Caco-2 (cell line): ENCODE measurements around the gene ATIC. TPM values are rescaled to one million over a fixed set of nuclear protein-coding genes. Genes with fewer than 3 reads are reported as not detected.

ENCODE experiments used
- BruUV-seq: library from RNA; stranded (reverse); fragments of 400-500 nt; replicated peaks from 2 replicates; lab custom pipeline; 2021; lab: Mats Ljungman, UMichigan
- CTCF ChIA-PET: fragments of 300-600 bp; sonication (Branson Sonifier 250); formaldehyde crosslinking; loops from one replicate; lab custom pipeline; 2022; ENCODE audit warnings: antibody characterized with exemption; lab: Charles Lee
- POLR2A ChIA-PET: fragments of 300-600 bp; sonication (Branson Sonifier 250); formaldehyde crosslinking; loops from one replicate; lab custom pipeline; 2022; ENCODE audit warnings: antibody characterized with exemption; lab: Charles Lee
- DNase-seq, 2 experiments: peaks; one replicate each; pipeline versions ENCODE4 v3.0.0 to v3.0.0-alpha.2; 2020 to 2022
- H3K27me3 ChIP-seq: replicated peaks from 2 replicates; pipeline ENCODE4 v1.6.0; 2011; ENCODE audit warnings: low read length; ENCODE audit not compliant: control insufficient read depth, insufficient read depth
- H3K36me3 ChIP-seq: 2 replicates; pipeline ENCODE4 v1.5.1; 2011; ENCODE audit warnings: low read length; ENCODE audit not compliant: control insufficient read depth, insufficient read depth
- H3K4me1 ChIP-seq: fragments of 250-450 bp; sonication (Bioruptor Pico); 2 replicates; pipeline ENCODE4 v1.5.1; 2020; ENCODE audit warnings: mild to moderate bottlenecking
- H3K4me3 ChIP-seq: 2 replicates; pipeline ENCODE4 v1.5.1; 2011; ENCODE audit warnings: low read depth, mild to moderate bottlenecking, control low read depth, low read length
- H3K9me3 ChIP-seq: fragments of 250-450 bp; sonication (Bioruptor Pico); 2 replicates; pipeline ENCODE4 v1.5.1; 2020; ENCODE audit warnings: mild to moderate bottlenecking, moderate library complexity
- H3K27ac Mint-ChIP-seq: one replicate; pipeline ENCODE4 v1.8.0; 2022; ENCODE audit warnings: mixed read lengths; ENCODE audit not compliant: unreplicated experiment
- H3K27me3 Mint-ChIP-seq: one replicate; pipeline ENCODE4 v1.8.0; 2022; ENCODE audit warnings: mixed read lengths; ENCODE audit not compliant: insufficient read depth, unreplicated experiment
- H3K36me3 Mint-ChIP-seq: one replicate; pipeline ENCODE4 v1.8.0; 2022; ENCODE audit warnings: mild to moderate bottlenecking, mixed read lengths; ENCODE audit not compliant: insufficient read depth, unreplicated experiment
- H3K4me1 Mint-ChIP-seq: one replicate; pipeline ENCODE4 v1.8.0; 2022; ENCODE audit warnings: low read depth, mixed read lengths; ENCODE audit not compliant: unreplicated experiment
- H3K4me3 Mint-ChIP-seq: one replicate; pipeline ENCODE4 v1.8.0; 2022; ENCODE audit warnings: mild to moderate bottlenecking, moderate library complexity, mixed read lengths; ENCODE audit not compliant: unreplicated experiment
- H3K9me3 Mint-ChIP-seq: one replicate; pipeline ENCODE4 v1.8.0; 2022; ENCODE audit warnings: mixed read lengths; ENCODE audit not compliant: unreplicated experiment
- intact Hi-C: fragments of 100-400 bp; cut with micrococcal nuclease; formaldehyde crosslinking; loops from one replicate; pipeline ENCODE4 v1.10.0; 2022; ENCODE audit not compliant: unreplicated experiment
- total RNA-seq: library from RNA; stranded (reverse); gene quantifications from 2 replicates; pipeline ENCODE4 v1.2.3, GENCODE V29; 2022
- TF ChIP-seq, protein P1 (sequence below), 2 experiments: fragments of 200-600 bp in 1 of 2; IDR thresholded peaks; 1 replicate in 1 of 2; 2 replicates in 1 of 2; pipeline versions ENCODE4 v1.5.1 to v1.8.0; 2011 to 2022; ENCODE audit warnings: antibody characterized with exemption in 1 of 2, control low read depth in 1 of 2, inconsistent platforms in 1 of 2, low read depth in 1 of 2, low read length in 1 of 2, mild to moderate bottlenecking in 1 of 2, moderate library complexity in 1 of 2; ENCODE audit not compliant: insufficient read depth in 1 of 2, severe bottlenecking in 1 of 2, unreplicated experiment in 1 of 2

Gene ATIC
- total RNA-seq, 1 experiment from 2014 or later = 318 TPM

DNA sequence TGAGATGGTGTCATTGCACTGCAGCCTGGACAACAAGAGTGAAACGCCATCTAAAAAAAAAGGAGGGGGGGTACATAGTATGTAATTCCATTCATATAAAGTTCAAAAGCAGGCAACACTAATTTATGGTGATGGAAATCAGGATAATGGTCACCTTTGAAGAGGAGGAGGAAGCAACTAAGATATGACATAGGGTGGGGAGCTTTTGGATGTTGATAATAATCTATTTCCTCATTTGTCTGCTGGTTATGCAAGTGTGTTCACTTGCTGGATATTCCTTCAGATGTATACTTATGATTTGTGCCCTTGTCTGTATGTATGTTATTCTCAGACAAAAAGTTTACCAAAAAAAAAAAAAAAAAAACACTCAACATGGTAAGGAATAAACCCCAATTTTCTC is 28.6 kb upstream of the ATIC start:
- Histone ChIP-seq H3K4me1 (no peaks in the 10 kb centered on the region), H3K9me3 (no peaks in the 10 kb centered on the region), H3K27me3 (no peaks in the 10 kb centered on the region), H3K4me3 (no peak overlapping the region), H3K36me3 (no peaks in the 10 kb centered on the region)
- Mint-ChIP-seq H3K36me3 (no peaks in the 10 kb centered on the region), H3K9me3 (no peaks in the 10 kb centered on the region), H3K4me3 (no peak overlapping the region), H3K27ac (no peak overlapping the region), H3K4me1 (no peaks in the 10 kb centered on the region), H3K27me3 (no peaks in the 10 kb centered on the region)
- no TSS peak for BruUV-seq
- POLR2A ChIA-PET = no interaction called here
- intact Hi-C loops = no loop called here
- DNase-seq = no peak
- CTCF ChIA-PET = no interaction called here
- TF ChIP-seq, protein P1, sequence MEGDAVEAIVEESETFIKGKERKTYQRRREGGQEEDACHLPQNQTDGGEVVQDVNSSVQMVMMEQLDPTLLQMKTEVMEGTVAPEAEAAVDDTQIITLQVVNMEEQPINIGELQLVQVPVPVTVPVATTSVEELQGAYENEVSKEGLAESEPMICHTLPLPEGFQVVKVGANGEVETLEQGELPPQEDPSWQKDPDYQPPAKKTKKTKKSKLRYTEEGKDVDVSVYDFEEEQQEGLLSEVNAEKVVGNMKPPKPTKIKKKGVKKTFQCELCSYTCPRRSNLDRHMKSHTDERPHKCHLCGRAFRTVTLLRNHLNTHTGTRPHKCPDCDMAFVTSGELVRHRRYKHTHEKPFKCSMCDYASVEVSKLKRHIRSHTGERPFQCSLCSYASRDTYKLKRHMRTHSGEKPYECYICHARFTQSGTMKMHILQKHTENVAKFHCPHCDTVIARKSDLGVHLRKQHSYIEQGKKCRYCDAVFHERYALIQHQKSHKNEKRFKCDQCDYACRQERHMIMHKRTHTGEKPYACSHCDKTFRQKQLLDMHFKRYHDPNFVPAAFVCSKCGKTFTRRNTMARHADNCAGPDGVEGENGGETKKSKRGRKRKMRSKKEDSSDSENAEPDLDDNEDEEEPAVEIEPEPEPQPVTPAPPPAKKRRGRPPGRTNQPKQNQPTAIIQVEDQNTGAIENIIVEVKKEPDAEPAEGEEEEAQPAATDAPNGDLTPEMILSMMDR (IDR thresholded peaks at IDR 0.05; ENCODE audit: insufficient read depth in 1 of 2, low read depth in 1 of 2, low read length in 1 of 2, severe bottlenecking in 1 of 2, unreplicated experiment in 1 of 2) = no peak

DNA sequence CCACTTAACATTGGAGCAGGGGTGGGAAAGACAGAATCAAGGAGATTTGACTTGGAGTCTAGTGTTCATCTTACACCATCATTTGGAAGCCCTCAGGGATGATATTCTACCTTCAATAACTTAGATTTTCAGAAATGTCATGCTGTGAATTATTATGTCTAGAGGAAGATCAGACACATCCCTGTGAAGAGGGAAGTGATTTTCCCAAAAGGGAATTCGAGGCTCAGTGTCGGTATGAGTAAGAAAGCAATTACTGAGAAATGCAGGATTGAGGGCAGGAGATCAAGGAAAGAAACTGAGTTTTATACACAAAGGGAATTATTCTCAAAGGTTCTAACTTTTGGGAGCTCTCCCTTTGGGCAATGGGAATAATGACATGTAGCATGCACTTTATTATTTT is 25.6 kb upstream of the ATIC start:
- no peak overlapping the region for H3K27ac Mint-ChIP-seq
- no peaks in the 10 kb centered on the region for H3K4me1 Mint-ChIP-seq
- Histone ChIP-seq H3K36me3 (no peaks in the 10 kb centered on the region), H3K4me1 (no peaks in the 10 kb centered on the region), H3K9me3 (no peaks in the 10 kb centered on the region), H3K4me3 (no peak overlapping the region), H3K27me3 (no peaks in the 10 kb centered on the region)
- BruUV-seq = no TSS peak
- intact Hi-C loops = no loop called here
- ChIA-PET CTCF (no interaction called here), POLR2A (no interaction called here)
- H3K27me3 Mint-ChIP-seq = no peaks in the 10 kb centered on the region
- no peak for DNase-seq
- H3K36me3 Mint-ChIP-seq = no peaks in the 10 kb centered on the region
- no peaks in the 10 kb centered on the region for H3K9me3 Mint-ChIP-seq
- H3K4me3 Mint-ChIP-seq = no peak overlapping the region
- TF ChIP-seq, protein P1 (IDR thresholded peaks at IDR 0.05; ENCODE audit: insufficient read depth in 1 of 2, low read depth in 1 of 2, low read length in 1 of 2, severe bottlenecking in 1 of 2, unreplicated experiment in 1 of 2) = no peak

DNA sequence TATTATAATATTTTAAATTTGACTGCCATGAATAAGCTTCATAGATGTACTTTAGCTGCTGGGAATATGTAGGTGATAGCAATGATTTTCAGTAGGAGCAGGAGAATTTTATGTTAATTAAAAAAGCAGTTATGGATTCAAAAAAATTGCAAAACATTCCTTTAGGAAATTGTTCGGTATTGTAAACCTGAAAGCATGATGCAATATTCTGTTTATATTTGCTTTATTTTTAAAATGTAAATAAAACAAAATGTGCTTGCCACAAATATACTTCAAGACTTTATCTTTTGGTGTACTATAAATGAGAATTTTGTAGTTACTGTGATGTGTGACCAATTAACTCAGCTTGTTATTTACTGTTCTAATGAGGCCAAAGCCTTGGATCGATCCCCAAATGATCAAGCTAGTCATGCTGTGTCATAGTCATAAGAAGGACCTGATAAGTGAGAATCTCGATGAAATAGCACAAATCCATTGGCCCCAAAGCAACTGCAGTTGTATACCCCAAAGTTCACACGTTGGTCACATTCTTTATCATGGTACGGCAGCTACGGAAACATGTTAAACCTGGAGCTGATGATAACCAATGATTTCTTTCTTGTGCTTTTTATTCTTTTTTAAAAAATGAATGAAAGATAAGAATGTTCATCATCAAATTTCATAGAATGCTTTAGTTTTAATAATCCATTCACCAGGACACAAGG is 23.6 kb upstream of the ATIC start:
- no peak overlapping the region for H3K4me3 Mint-ChIP-seq
- H3K27ac Mint-ChIP-seq = no peak overlapping the region
- Histone ChIP-seq H3K9me3 (no peaks in the 10 kb centered on the region), H3K36me3 (no peaks in the 10 kb centered on the region), H3K4me1 (no peaks in the 10 kb centered on the region), H3K27me3 (no peaks in the 10 kb centered on the region), H3K4me3 (no peak overlapping the region)
- no TSS peak for BruUV-seq
- no peaks in the 10 kb centered on the region for H3K4me1 Mint-ChIP-seq
- DNase-seq = no peak
- H3K27me3 Mint-ChIP-seq = no peaks in the 10 kb centered on the region
- TF ChIP-seq, protein P1 (IDR thresholded peaks at IDR 0.05; ENCODE audit: insufficient read depth in 1 of 2, low read depth in 1 of 2, low read length in 1 of 2, severe bottlenecking in 1 of 2, unreplicated experiment in 1 of 2) = no peak
- H3K9me3 Mint-ChIP-seq = no peaks in the 10 kb centered on the region
- intact Hi-C loops = no loop called here
- CTCF ChIA-PET = no interaction called here
- POLR2A ChIA-PET = no interaction called here
- no peaks in the 10 kb centered on the region for H3K36me3 Mint-ChIP-seq
